ENCODE measurements around the gene ARHGEF19.
A peak's percentile ranks its signal among the peaks of the same experiment; 100 is the strongest.

Gene ARHGEF19

DNA sequence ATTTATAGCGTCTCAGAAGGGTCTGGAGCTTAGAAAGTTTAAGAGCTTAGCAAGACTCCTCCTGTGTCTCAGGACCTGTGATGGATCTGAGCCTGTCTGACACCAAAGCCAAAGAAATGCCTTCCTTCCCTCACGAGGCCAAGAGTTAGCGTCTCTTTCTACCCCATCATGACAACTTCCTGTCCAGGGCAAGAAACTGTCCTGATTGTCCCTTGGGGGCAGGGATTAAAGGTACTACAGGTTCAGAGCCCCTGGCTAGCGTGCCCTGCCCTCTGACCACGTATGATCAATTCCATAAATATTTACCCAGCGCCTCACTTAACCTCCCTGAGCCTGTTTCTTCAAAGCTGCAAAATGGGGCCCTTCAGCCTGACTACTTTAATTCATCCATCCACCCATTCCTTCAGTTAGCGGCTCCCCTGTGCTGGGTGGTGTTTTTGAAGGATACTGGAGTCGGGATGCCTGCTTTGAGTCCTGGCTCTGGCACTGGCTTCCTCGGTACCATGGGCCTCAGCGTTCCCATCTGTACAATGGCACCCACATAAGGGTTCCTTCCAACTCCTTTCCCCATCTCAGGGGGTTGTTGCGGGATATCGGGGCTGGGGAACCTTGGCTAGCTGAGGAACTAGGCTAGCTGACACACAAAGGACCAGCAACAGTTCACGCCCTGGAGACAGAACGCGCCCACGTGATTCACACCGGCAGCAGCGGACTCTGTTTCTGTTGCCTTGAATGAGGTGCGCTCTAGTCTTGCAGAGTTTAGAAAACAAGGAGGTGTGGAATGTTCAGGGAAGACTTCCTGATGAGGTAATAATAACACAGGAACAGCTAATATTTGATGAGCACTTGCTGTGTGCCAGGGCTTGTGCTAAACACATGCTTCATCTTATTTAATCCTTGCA is 33.6 kb downstream of the ARHGEF19 start:
- FAIRE-seq (no peak), DNase-seq (ENCODE audit: insufficient read length, low spot score) (no peak)
- no peak for TF ChIP-seq POLR2A (IDR thresholded peaks at IDR 0.05; ENCODE audit: low read depth, low read length)

DNA sequence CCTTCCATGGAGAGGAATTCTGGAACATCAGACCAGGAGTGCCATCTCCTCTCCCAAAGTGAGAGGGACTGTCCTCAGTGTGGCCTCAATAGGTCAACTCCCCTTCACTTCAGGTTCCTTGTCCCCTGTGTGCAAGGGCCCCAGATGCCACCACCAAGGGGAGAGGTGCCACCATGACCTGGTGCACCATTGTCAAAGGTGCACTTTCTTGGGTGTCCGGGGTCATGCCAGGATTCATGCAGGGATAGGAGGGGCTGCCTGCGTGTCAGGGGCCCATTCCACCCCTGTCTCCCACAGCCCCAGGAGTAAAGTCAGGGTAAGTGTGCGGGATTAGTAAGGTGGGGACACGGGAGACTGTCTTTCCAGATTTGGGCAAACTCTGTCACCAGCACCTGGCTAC is 35.1 kb downstream of the ARHGEF19 start:
- no peak for DNase-seq (ENCODE audit: insufficient read length, low spot score)
- TF ChIP-seq POLR2A (IDR thresholded peaks at IDR 0.05; ENCODE audit: low read depth, low read length) = no peak
- no peak for FAIRE-seq

DNA sequence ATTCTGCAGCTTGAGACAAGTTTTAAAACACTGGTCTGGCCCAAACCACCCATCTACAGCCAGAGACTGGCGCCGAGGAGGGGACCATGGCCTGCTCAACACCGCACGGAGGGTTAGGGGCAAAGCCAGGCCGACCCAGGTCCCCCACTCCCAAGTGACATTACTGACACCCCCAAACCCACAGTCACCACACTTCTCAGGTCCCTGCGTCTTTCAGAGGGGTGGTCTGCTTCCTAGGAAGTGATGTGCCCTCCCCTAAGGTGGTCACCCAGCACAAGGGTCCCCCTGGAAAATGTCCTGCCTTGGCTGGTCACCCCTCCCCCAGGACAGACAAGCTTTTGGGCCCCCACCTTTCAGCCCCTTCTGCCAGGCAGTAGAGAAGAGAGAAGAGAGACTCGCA is 35.8 kb downstream of the ARHGEF19 start:
- FAIRE-seq (no peak), DNase-seq (ENCODE audit: insufficient read length, low spot score) (no peak)
- no peak for TF ChIP-seq POLR2A (IDR thresholded peaks at IDR 0.05; ENCODE audit: low read depth, low read length)

DNA sequence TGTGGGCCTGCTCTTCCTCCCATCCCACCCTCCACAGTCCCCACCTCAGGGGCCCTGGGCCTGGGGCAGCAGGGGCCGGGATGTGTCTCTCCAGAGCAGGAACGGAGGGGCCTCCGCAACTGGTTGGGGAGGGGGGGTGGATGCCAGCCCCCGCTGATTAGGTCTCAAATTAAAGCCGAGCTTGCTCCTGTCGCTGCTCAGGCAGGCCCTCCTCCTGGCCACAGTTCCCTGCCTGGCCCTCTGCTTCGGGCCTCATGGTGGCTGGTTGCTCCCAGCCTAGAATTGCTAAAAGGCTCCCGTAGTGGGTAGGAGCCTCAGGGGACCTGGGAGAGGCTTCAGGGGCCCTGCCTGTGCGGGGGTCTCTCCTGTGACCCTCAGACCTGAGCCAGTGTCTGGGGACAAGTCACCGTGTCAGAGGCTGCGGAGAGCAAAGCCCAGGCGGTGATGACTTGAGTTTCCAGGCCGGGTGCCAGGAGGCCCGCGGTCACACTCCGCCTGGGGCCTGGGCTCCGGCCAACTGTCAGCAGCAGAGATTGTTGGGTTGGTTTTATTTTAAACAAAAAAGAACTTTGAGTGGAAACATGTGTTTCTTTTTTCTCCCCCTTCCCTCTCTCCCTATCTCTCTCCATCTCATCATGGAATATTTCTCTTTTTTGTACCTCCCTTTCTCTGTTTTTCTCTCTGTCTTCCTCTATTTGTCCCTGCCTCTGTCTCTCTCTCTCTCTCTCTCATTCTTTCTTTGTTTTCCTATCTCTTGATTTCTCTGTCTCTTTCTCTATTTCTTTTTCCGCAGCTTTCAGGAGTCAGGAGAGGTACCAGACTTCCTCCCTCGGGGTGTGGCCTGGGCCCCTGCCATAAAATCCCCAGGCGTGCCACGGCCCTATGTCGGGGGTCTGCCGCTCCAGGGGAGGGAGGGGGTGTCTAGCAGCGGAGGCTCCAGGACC is 36.6 kb downstream of the ARHGEF19 start:
- FAIRE-seq (no peak), DNase-seq (ENCODE audit: insufficient read length, low spot score) (no peak)
- TF ChIP-seq POLR2A (IDR thresholded peaks at IDR 0.05; ENCODE audit: low read depth, low read length) = no peak

DNA sequence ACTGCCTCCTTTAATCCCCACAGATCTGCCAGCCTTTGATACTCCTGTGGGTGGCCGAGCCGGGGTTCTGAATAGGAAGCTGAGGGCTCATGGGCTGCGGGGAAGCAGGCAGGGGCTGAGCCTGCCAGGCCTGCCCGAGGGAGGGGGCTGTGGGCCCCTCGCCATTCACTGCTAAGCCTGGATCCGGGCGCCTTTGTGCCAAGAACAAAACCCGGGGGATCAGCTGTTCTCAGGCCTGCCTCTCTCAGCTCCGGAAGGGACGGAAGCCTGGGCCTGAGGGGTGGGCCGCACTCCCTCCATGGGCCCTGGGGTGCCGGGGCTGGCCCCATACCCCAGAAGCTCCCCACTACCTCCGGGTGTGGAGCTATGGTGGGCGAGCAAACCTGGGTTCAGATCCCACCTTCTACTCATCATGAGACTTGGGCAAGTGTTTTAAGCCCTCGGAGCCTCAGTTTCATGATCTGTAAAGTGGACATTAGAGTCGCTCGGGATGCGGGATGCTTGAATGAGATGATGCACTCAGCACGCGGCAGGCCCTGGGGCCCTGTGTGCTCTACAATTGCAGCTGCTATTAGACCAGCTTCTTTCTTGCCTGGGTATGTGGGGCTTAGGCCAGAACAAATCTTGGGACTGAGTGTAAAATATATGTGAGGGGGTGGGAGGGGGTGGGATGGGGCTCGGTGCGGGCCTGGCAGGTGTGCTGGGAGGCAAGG is 37.4 kb downstream of the ARHGEF19 start:
- no peak for TF ChIP-seq POLR2A (IDR thresholded peaks at IDR 0.05; ENCODE audit: low read depth, low read length)
- DNase-seq (ENCODE audit: insufficient read length, low spot score) = no peak
- no peak for FAIRE-seq

DNA sequence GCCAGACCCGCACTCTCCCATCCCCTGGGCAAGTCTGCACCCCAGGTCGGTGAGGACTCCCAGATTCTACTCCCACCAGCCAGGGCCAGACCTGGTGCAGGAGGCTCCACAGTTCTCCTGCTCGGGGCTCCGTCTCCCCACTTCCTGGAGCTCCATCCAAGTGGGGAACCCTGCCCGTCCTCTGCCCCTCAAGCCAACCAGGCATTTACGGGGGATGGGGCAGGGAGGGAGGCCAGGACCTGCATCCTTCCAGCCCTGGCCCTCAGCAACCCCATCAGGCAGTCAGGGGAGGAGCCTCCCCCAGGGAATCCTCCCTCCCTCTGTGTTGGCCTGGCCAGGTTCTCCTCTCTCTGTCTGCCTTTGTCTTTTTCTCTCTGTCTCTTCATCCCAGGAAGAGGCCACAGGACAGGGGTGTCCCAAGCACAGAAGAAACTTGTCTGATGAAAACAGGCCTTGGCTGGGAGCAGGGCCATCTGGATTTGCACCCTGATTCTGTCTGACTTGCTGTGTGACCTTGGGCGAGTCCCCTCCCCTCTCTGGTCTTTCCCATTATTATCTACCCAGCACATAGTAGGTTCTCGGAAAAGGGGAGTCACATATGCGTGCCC is 38.1 kb downstream of the ARHGEF19 start:
- DNase-seq (ENCODE audit: insufficient read length, low spot score) (no peak), FAIRE-seq (no peak)
- no peak for TF ChIP-seq POLR2A (IDR thresholded peaks at IDR 0.05; ENCODE audit: low read depth, low read length)

DNA sequence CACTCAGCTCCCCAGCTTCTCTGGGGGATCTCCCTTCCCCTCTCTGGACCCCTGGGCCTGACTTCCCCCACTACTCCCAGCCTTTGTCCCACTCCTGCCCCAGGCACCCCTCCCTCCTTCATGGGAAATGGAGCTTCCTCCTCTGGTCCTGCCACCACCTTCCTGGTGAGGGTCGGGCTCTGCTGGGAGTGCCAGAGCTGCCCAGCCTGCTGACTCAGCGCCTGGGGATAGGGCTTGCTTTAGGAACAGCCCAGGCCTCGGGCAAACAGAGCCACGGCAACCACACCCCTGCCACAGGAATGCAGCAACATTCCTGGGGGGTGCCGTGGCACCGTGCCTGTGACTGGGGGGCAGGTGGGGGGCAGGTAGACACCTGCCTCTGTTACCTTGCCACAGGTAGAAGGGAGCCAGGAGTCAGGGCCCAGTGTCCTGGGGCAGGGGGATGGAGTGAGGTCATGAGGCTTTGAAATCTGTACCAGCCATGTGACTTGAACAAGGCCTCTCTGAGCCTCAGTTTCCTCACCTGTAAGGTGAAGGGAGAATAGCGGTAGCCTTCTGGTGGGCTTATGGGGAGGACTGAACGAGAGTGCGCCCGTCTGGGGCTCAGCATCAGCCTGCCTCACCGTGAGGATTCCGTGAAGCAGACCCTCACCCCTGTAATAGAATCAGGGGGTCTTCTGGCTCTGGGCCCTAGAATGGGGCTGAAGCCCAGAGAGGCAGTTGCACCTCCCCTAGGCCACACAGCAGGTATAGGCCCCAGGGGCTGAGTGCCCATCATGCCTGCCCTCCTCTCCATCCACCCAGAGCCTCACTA is 38.8 kb downstream of the ARHGEF19 start:
- DNase-seq (ENCODE audit: insufficient read length, low spot score) (peak; percentile 75), FAIRE-seq (no peak)
- TF ChIP-seq POLR2A (IDR thresholded peaks at IDR 0.05; ENCODE audit: low read depth, low read length) = no peak

DNA sequence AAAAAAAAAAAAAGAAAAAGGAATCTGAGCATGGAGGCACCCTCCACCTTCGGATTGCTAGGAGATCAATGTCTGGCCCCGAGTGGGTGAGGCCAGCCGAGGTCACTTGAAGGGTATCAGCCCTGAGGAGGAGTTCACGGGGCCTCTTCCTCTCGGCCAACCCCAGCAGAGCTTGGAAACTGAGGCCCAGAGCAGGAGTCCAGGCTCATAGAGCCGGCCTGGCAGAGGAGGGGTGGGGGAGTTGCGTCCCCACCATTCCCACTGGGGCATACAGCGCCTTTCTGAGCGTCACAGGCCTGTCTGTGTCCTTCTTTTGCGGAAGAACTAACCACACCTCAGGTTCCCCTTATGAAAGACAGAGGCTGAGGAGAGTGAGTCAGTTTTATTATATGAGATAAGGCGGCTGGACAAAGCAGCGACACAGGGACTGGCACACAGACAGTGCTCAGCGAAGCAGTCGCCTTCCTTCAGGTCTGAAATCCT is 39.4 kb downstream of the ARHGEF19 start:
- TF ChIP-seq POLR2A (IDR thresholded peaks at IDR 0.05; ENCODE audit: low read depth, low read length) = no peak
- peak; percentile 20 for FAIRE-seq
- no peak for DNase-seq (ENCODE audit: insufficient read length, low spot score)

DNA sequence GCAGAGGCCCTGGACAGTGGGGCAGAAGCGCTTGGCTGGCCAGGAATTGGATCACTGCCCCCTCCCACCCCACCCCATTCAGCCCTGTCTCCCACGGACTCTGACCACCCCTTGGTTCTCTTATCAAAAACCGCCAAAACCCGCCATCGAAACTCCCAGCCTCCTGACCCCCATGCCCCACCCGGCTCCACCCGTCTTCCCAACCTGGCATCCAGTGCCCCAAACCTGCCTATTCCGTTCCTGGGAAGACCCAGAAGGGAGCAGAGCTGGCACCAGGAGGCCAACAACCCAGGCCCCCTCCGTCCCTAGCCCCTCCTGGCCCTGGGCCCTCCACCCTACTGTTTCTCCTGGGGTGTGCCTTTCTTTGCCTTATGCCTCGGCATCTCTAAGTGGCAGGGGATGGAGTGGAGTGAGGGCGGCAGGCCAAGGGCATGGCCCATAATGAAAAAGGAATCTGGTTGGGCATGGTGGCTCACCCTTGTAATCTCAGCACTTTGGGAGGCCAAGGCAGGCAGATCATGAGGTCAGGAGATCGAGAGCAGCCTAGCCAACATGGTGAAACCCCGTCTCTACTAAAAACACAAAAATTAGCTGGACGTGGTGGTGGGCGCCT is 40.1 kb downstream of the ARHGEF19 start:
- TF ChIP-seq POLR2A (IDR thresholded peaks at IDR 0.05; ENCODE audit: low read depth, low read length) = no peak
- no peak for FAIRE-seq
- DNase-seq (ENCODE audit: insufficient read length, low spot score) = no peak

DNA sequence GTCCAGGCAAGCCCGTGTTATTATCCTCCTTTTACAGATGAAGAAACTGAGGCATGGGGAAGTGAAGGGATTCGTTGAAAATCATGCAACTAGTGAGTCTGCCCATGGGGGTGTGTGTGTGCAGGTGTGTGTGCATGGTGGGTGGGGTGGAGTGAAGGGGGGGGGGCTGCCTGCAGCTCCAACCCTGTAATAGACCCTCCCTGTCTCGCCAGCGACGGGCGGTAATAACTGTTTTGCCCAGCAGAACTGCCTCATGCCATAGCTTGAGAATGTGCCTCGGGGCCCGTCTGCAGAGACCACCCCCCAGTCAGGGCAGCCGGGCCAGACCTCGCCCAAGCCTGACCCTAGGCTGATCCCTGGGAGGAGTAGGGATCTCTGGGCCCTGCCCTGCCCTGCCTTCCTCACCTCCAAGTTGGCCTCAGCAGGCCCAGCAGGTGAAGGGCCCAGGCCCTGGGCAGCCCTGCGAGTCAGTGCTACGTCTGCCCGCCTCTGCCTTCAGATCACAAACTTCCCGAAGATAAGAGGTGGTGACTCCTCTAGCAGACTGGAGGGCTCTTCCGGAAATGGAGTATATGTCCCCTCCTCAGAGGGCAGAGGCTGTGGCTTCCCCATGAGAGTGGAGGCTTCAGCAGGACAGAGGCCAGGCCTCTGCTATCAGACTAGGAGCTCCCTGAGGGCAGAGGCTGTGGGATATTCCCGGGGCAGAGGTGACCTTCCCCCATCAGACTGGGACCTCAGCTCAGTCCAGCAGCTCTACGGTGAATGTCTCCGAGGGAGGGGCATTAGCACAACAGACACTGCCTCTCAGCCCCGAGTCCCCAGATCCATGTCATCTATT is 40.9 kb downstream of the ARHGEF19 start:
- no peak for TF ChIP-seq POLR2A (IDR thresholded peaks at IDR 0.05; ENCODE audit: low read depth, low read length)
- DNase-seq (ENCODE audit: insufficient read length, low spot score) = no peak

DNA sequence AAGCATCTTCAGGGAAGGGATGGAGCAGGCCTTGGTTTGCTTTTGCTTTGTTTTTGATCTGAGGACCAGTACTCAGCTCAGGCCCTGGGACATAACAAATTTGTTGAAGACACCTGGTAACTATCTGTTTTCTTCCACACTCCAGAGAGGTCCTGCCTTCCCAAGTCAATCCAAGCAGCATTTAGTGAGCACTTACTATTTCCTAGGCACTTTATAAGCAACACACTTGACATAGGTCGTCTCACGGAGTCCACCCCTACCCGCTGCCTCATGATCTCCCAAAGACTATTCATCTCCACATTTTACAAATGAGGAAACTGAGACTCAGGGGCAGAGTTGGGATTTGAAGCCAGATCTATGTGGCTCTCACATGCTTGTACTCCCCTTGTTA is 42.2 kb downstream of the ARHGEF19 start:
- DNase-seq (ENCODE audit: insufficient read length, low spot score) = no peak
- no peak for FAIRE-seq
- no peak for TF ChIP-seq POLR2A (IDR thresholded peaks at IDR 0.05; ENCODE audit: low read depth, low read length)

More for the DNA sequence above, 40.9 kb downstream of the ARHGEF19 start:
- FAIRE-seq = no peak

Measured in H54 (cell line).